SK-N-MC (cell line): ENCODE results near the gene CGB3.
"Not testable (repeated sequence)": the region's sequence is repeated elsewhere in the genome, so short reads cannot be mapped to it uniquely, and the experiment has no call there.

ENCODE experiments used
- DNase-seq: peaks from one replicate; pipeline ENCODE4 v3.0.0-alpha.2; 2011; ENCODE audit warnings: low read depth, low spot score
- H3K27ac ChIP-seq: fragments of 200-600 bp; sonication (generic); 2 replicates; pipeline ENCODE4 v1.5.1; 2016; ENCODE audit warnings: mixed run types
- H3K36me3 ChIP-seq: fragments of 200-600 bp; sonication (generic); 2 replicates; pipeline ENCODE4 v1.6.1; 2017; ENCODE audit warnings: antibody characterized with exemption, low read length, mixed read lengths; ENCODE audit not compliant: insufficient read depth
- H3K4me3 ChIP-seq: fragments of 200-600 bp; sonication (generic); 2 replicates; pipeline ENCODE4 v1.5.1; 2016
- H3K9ac ChIP-seq: fragments of 200-600 bp; sonication (generic); 2 replicates; pipeline ENCODE4 v1.8.0; 2017; ENCODE audit warnings: mixed run types, mixed read lengths; ENCODE audit not compliant: insufficient read length
- H3K9me3 ChIP-seq: fragments of 200-600 bp; sonication (generic); 2 replicates; pipeline ENCODE4 v1.6.1; 2017; ENCODE audit warnings: low read depth, mild to moderate bottlenecking, antibody characterized with exemption, low read length, moderate library complexity, mixed read lengths
- EZH2 ChIP-seq: fragments of 200-600 bp; sonication (generic); IDR thresholded peaks from one replicate; pipeline ENCODE4 v1.6.1; 2017; ENCODE audit warnings: antibody characterized with exemption
- FOXP2 ChIP-seq: optimal IDR thresholded peaks from 2 replicates; pipeline ENCODE3; 2011; ENCODE audit warnings: mild to moderate bottlenecking, moderate library complexity; ENCODE audit not compliant: insufficient read depth; ENCODE audit errors: extremely low read length, control extremely low read depth
- POLR2AphosphoS5 ChIP-seq: IDR thresholded peaks from 2 replicates; pipeline ENCODE4 v1.6.1; 2012; ENCODE audit warnings: mild to moderate bottlenecking, low read depth, low read length, borderline replicate concordance

The CGB3 gene

DNA sequence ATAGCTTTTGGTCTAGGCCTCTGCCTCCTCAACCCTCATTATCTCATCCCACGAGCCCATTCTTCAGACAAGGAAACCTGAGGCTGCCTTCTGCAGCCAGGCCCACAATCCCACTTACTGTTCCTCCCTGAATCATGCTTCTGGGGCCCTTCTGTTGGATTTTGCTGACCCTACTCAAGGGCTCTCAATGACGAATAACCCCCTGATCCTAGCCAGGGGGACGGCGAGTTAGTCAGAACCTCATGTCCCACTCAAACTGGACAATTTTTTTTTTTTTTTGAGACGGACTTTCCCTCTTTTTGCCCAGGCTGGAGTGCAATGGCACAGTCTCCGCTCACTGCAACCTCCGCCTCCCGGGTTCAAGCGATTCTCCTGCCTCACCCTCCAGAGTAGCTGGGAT, 2.0 kb downstream of the CGB3 start:
- Histone ChIP-seq H3K9me3 (no peaks in the 10 kb centered on the region), H3K9ac (no peak overlapping the region), H3K27ac (no peak overlapping the region), H3K36me3 (no peaks in the 10 kb centered on the region), H3K4me3 (no peak overlapping the region)
- TF ChIP-seq FOXP2 (no peak), POLR2AphosphoS5 (no peak), EZH2 (no peak)
- DNase-seq, result no peak

DNA sequence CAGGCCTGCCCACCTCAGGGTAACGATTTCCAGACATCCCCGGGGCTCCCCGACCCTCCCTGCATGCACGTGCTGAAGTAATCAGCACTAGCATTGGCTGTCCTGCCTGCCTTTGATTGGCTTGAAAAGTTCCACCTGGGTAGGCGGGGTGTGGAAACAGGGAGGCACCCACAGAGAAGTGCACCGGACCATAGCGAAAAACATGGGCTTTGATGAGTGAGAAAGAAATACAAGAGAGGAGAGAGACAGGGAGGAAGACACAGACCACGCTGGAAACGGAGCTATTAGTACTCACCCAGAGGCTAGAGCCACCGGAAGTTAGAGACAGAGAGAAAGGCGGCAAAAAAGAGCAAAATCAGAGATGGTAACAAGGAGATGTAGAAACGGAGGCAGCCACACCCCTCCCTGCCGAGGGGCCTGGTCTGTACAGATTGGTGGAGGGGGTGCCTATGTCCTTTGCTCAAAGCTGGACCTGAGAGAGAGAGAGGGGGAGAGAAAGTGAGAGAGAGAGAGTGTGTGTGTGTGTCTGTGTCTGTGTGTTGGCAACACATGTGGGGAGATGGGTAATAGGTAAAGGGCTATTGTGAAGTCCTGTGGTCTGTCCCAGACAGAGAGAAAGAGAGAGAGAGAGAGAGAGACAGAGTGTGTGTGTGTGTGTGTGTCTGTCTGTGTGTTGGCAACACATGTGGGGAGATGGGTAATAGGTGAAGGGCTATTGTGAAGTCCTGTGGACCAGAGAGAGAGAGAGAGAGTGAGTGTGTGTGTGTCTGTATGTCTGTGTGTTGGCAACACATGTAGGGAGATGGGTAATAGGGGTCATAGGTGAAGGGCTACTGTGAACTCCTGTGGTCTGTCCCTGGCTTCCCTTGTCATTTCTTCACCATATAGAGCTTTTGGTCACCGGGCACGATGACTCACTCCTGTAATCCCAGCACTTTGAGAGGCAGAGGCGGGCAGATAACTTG, 2.9 kb downstream of the CGB3 start:
- Histone ChIP-seq H3K27ac (no peak overlapping the region), H3K4me3 (no peak overlapping the region), H3K36me3 (no peaks in the 10 kb centered on the region)

DNA sequence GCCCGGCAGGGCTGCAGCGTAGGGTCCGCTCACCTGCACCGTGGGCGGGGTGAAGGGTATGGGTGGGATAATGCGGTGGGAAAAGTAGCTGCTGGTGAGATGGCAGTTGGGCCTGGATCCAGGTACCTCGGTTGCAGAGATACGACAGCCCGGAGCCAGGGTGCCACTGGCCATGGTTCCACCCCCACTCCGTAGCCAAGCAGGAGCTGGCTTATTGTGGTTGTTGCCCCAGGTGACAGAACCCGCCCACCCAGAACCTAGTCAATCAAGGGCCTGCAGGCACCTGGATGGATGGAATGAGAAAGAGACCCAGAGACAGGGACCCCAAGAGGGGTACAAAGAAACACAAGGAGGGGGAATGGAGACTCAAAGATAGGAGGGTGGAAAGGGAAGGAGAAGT, 3.8 kb downstream of the CGB3 start:
- Histone ChIP-seq H3K27ac (no peak overlapping the region), H3K9ac (no peak overlapping the region), H3K36me3 (peaks cover 3% of the 10 kb centered on the region; the same call in 1 of the 2 replicates), H3K4me3 (no peak overlapping the region), H3K9me3 (no peaks in the 10 kb centered on the region)
- no peak for DNase-seq
- no peak for TF ChIP-seq FOXP2
- no peak for TF ChIP-seq EZH2
- TF ChIP-seq POLR2AphosphoS5, result no peak

More for the DNA sequence above, 2.9 kb downstream of the CGB3 start:
- DNase-seq, result no peak
- Histone ChIP-seq H3K9me3 (no peaks in the 10 kb centered on the region), H3K9ac (no peak overlapping the region)
- TF ChIP-seq EZH2, result no peak
- no peak for TF ChIP-seq POLR2AphosphoS5
- no peak for TF ChIP-seq FOXP2

DNA sequence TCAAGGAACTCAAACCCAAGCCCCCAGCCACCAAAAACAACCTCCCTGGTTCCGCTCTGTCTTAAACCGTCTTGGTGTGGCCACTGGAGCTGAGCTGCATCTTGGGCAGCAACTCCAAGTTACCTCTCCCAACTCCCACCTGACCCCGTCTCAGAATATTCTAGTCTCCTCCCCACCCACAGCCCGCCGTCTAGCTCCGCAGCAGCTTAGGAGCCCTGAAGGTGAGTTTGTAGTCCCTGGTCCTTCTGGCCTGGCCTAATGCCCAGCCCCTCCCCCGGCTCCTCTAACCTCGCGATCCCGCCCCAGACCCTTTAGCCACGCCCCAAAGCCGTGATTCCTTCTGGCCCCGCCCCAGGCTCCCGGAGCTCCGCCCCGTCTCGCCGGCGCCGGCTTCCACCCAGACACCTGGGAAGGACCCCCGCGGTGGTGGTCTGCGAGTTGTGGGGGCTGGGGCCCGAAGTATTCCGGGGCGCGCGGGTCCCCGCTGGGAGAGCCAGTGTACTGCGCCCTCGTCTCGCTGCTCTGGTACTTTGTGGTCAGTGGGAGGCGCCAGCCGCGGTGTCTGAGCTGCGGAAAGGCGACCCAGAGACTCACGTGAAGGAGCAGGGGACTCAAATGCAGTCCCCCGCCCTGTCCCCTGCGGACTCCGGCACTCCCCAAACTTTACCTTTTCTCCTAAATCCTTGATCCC, 4.7 kb downstream of the CGB3 start:
- Histone ChIP-seq H3K4me3 (0 out of 2 replicates have a peak overlapping the region, but pooled peaks have one; percentile 25), H3K9me3 (no peaks in the 10 kb centered on the region), H3K9ac (no peak overlapping the region), H3K36me3 (peaks cover 10% of the 10 kb centered on the region; the same call in 1 of the 2 replicates), H3K27ac (no peak overlapping the region)
- TF ChIP-seq EZH2, result no peak
- TF ChIP-seq POLR2AphosphoS5, result no peak
- TF ChIP-seq FOXP2, result no peak
- DNase-seq, result no peak

DNA sequence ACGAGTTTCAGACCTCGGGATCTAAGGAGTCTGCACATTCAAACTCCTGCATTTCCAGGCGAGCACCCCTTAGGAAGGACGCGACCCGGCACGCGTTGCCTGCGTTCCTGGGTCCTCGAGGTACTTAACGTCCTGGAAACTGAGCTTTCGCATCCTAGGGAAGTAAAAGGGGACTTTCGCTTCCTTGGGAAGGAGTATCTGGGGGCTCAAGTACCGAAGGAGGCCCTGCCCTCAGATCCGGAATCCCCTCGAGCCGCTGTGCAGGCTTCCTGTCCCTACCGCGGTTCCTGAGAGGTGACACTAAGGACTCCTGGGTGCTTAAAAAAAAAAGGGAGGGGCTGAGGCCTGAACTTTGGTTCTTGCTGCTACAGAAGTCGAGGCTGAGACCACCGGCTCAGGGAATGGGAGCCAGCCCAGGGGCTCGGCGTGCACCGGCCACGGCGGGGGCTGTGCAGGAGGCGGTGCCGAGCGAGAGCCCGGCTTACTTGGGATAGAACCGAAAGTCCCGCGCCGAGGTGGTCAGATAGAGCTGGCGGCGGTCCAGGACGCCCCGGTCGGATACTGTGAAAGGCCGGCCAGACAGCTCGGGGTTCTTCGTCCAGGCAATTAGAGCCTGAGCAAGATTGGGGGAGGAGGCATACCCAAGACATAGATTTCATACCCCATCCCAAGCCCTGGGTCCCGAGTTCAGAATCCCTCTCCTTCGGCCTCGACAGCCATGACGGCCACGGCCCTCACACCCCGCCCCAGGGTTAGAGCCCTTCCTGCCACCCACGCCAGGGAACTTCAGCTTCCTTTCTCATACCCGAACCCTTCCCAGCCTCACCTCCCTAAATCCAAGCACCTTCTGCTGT, 5.5 kb downstream of the CGB3 start:
- not testable (repeated sequence) for H3K36me3 ChIP-seq, H3K27ac ChIP-seq, DNase-seq, H3K9me3 ChIP-seq
- Histone ChIP-seq H3K4me3 (peak overlapping the region; percentile 83), H3K9ac (peak overlapping the region; percentile 62)

DNA sequence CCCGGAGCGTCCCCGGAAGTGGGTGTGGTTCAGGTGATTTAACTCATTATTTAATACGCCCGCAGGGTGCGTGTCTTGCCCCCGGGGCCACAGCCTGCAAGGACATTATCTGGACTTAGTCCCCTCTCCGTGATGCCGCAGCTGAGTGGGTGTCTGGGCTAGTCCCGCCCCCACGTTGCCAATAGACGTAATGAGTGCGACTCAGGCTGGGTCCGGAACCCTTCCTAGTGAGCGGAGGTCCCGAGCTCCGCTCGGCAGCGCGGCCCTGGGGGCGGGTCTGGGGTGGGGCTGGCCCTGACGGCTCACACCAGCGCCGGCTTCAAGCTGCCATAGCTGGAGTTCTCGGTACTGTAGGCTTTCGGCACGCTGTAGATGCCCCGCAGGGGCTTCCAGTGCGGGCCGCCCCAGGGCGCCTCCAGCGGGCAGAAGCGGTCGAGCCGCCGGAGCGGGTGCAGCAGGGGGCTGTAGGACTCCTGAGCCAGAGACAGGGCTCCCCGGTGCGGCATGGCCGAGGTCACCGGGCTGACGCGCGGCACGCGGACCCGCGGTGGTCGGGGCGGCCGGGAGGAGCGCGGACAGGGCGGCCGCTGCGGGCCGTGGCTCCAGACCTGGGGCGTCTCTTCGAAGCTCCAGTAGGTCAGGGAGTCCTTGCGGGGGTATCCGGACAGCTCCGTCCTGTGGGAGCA, 6.3 kb downstream of the CGB3 start:
- TF ChIP-seq FOXP2 (no peak), EZH2 (no peak), POLR2AphosphoS5 (peak; percentile 64)
- Histone ChIP-seq H3K9ac (peak overlapping the region; percentile 62), H3K4me3 (peak overlapping the region; percentile 83), H3K9me3 (no peaks in the 10 kb centered on the region), H3K27ac (no peak overlapping the region), H3K36me3 (peaks cover 10% of the 10 kb centered on the region; the same call in 1 of the 2 replicates)
- no peak for DNase-seq

DNA sequence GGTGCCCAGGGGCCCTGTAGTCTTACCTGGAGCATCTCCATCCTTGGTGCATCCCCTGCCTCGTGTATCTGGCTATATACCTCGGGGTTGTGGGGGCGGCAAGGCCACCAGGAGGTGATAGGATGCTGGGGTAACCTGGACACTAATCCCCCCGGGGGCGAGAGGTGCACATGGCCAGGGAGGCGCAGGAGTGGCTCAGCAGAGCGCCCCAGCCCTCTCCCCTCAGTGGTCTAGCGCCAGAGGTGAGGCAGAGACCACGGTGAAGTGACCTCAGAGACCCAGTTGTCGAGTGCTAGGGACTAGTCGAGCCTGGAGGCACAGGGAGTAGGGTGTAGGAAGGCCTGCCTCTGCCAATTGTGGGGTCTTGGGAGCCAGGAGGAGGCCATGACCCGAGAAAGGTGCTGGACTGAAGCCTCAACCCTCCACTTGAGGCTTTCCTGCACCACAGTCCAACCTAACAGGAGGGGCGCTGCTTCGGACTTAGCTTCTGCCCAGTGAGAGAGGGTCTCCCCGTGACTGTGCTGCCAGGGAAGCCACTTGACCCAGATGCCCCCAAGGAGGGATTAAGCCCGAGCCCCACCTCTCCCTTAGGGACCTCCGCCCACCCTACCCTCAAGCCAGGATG, 7.0 kb downstream of the CGB3 start, which contains the start of gene LHB:
Gene LHB (minus strand): TSS at position 51 of the 625 bp plus-strand sequence. CDS start 10 bp downstream, at position 41.
- peak within 1 kb of the TSS; percentile 62 for H3K9ac ChIP-seq
- no peak within 1 kb of the TSS for H3K27ac ChIP-seq
- TF ChIP-seq EZH2, result no peak
- TF ChIP-seq POLR2AphosphoS5, result no peak
- no peak for TF ChIP-seq FOXP2
- DNase-seq, result no peak
- no peaks in the 10 kb centered on the region for H3K9me3 ChIP-seq
- peak within 1 kb of the TSS; percentile 83 for H3K4me3 ChIP-seq
- H3K36me3 ChIP-seq, result peaks cover 15% of the 10 kb centered on the region; the same call in 1 of the 2 replicates
